Neural progenitor cell (in vitro differentiated cells): ENCODE data around the gene SPTBN1.

Experiments
- CTCF ChIP-seq: fragments of 200-600 bp; sonication (generic); IDR thresholded peaks from 2 replicates; pipeline ENCODE4 v1.5.1; 2017; ENCODE audit warnings: antibody characterized with exemption, mild to moderate bottlenecking
- EZH2 ChIP-seq: fragments of 200-600 bp; sonication (generic); IDR thresholded peaks from 2 replicates; pipeline ENCODE4 v1.6.1; 2017; ENCODE audit warnings: antibody characterized with exemption, mild to moderate bottlenecking, moderate library complexity
- EZH2phosphoT487 ChIP-seq: fragments of 200-600 bp; sonication (generic); IDR thresholded peaks from 2 replicates; pipeline ENCODE4 v1.6.1; 2017; ENCODE audit warnings: antibody characterized with exemption

GRCh38 chr2:54456362-54456611, 160 bp downstream of the SPTBN1 start:
- TF ChIP-seq EZH2phosphoT487 = no peak
- TF ChIP-seq CTCF = no peak
- TF ChIP-seq EZH2 = no peak
